Cerebellar nuclear complex (tissue), 1 donor: ENCODE measurements around the gene RPL10.
A peak's percentile ranks its signal among the peaks of the same experiment; 100 is the strongest.

Source experiments
- DNase-seq, 2 experiments: peaks; one replicate each; lab custom pipeline; 2025; lab: John Stamatoyannopoulos, UW

Gene RPL10

GRCh38 chrX:154362085-154362742, 36.0 kb upstream of the RPL10 start:
- no peak for DNase-seq

- DNase-seq, result no peak
These were observed 34.3 kb upstream of the RPL10 start for GRCh38 chrX:154363706-154364439.

- DNase-seq, result no peak
These were observed 33.1 kb upstream of the RPL10 start for GRCh38 chrX:154365052-154365600.

GRCh38 chrX:154365997-154366665, 32.0 kb upstream of the RPL10 start:
- DNase-seq, result no peak

GRCh38 chrX:154366666-154367055, 31.5 kb upstream of the RPL10 start:
- no peak for DNase-seq

GRCh38 chrX:154367474-154368308, 30.5 kb upstream of the RPL10 start:
- DNase-seq, result no peak

GRCh38 chrX:154368630-154369448, 29.3 kb upstream of the RPL10 start:
- no peak for DNase-seq

- DNase-seq, result no peak
These were observed 28.5 kb upstream of the RPL10 start for GRCh38 chrX:154369449-154370299.

- no peak for DNase-seq
These were observed 27.7 kb upstream of the RPL10 start for GRCh38 chrX:154370300-154371016.

- DNase-seq, result peak; percentile 19 to 67
These were observed 27.0 kb upstream of the RPL10 start for GRCh38 chrX:154371017-154371788.

GRCh38 chrX:154371789-154372300, 26.3 kb upstream of the RPL10 start:
- no peak for DNase-seq

GRCh38 chrX:154372612-154373022, 25.6 kb upstream of the RPL10 start:
- no peak for DNase-seq

- DNase-seq, result peak in 1 of 2 experiments; percentile 11
These were observed 24.6 kb upstream of the RPL10 start for GRCh38 chrX:154373340-154374306.

GRCh38 chrX:154374313-154375155, 23.6 kb upstream of the RPL10 start, which contains the start of gene FLNA:
Gene FLNA (minus strand): TSS chrX:154374634. CDS start chrX:154371245, 3,389 bp downstream.
- DNase-seq, result no peak

GRCh38 chrX:154375156-154375504, 23.0 kb upstream of the RPL10 start:
- DNase-seq, result no peak

GRCh38 chrX:154376774-154377173, 21.4 kb upstream of the RPL10 start:
- DNase-seq, result no peak
